Left renal cortex interstitium (tissue), 4 donors: ENCODE results near the gene OTUD7B. TPM values are rescaled to one million over a fixed set of nuclear protein-coding genes. Genes with fewer than 3 reads are reported as not detected.

Experiments used
- DNase-seq, 4 donors: peaks; one replicate each; pipeline ENCODE4 v3.0.0-alpha.2; 2013; ENCODE audit warnings: low read depth in 4 of 4, low spot score in 2 of 4, missing footprints in 1 of 4
- polyA plus RNA-seq, 4 donors: library from polyadenylated mRNA; unstranded; fragments of 120-200 nt; gene quantifications; one replicate each; pipeline ENCODE4 v1.2.1, GENCODE V29; 2013; ENCODE audit not compliant: insufficient read length in 4 of 4

Gene OTUD7B
- polyA plus RNA-seq, 4 donors = 16.9 to 21.8 (median 19.0) TPM

DNA sequence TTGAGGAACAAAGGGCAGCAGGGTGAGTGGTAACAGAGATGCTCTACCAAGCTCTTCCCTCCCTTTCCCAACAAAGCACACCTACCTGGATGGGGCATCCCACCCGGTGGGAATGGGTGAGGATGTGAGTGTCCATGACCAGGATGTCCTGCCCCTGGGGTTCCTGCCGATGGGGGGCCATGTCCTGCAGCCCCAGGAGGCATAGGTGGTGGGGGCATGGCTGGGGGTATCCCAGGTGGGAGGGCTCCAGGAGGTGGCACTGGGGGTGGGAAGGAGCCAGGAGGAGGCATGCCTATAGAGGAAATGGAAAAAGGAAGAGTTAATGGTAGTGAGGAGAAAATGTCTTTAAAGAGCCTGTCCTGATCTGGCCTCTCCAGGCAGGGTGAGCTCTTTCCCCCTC is 84.8 kb downstream of the OTUD7B start:
- no peak for DNase-seq

DNA sequence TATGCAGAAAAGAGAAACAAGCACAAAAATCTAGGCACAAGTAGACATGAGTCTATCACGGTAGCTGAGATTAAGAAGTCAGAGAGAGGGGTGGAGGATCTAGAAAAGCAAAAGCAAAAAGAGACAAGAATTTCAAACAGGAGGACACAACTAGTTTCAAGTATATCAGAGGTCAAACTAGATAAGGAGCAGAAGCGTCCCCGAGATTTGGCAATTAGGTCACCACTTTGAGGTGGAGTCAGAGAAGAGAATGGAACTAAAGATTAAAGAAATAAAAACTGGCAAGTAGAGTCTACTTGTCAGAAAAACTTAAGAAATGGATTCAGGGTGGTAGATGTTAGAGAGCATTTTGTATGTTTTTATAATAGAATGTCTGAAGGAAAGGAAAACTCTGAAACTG is 85.2 kb downstream of the OTUD7B start:
- no peak for DNase-seq

DNA sequence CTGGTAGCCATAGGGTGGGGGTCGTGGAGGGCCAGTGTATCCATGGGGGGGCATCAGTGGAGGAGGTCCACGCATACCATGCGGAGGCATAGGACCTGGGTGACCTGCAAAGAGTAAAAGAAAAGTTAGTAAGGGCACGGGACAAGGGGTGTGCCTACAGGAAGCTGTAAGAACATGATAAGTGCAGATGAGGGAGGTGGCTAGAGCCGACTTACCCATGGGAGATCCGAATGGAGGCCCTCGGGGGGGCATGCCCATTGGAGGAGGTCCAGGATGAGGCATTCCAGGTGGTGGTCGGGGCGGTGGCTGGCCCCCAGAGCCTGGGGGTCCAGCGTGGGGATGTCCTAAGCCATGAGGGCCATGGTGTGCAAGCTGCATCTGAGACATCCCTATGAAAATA is 86.9 kb downstream of the OTUD7B start:
- DNase-seq = no peak

DNA sequence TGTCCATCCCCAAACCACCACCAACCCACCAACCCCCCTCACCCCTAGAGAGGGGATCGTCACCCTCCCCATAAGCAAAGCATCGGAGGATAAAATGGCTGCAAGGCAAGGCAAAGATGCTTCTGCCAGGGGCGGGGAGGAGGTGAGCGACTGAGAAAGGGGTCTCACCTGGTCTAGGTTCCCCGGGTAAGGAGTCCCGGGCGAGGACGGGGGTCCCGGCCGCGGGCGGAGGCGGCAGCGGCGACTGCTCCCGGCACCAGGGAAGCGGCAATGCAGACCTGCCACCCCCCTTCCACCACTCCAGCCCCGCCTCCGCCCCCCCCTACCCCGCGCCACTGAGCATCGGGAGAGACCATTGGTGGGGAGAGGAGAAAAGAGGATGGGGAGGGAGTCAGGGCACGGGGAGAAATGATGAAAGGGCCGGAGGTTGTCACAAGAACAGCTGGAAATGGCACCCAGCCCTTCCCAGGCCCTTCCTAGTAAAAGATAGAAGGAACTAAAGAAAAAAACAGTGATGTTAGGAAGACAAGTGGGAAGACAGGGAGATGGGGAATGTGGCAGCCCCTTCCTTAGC is 92.9 kb downstream of the OTUD7B start, which contains the start of gene SV2A:
TSS of gene SV2A (minus strand) at position 274 of the 574 bp plus-strand sequence. CDS start 4,004 bp downstream, outside the sequence.
- no peak for DNase-seq

DNA sequence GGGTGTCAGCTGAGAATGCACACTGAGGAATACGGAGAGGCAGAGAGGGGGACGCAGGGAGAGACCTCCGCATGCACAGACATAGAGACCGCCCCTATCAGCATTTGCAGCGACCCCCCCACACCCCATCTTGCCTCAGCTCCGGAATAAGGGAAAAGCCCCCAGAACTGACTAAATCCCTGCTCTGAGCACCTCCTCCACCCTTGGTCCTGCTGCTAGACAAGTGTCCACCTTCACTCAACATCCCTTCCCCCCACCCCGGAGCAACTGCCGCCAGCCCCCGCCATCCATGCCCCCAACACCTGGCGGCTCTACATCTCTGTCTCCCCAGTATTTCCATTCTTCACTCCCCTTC is 93.7 kb downstream of the OTUD7B start:
- DNase-seq = no peak

DNA sequence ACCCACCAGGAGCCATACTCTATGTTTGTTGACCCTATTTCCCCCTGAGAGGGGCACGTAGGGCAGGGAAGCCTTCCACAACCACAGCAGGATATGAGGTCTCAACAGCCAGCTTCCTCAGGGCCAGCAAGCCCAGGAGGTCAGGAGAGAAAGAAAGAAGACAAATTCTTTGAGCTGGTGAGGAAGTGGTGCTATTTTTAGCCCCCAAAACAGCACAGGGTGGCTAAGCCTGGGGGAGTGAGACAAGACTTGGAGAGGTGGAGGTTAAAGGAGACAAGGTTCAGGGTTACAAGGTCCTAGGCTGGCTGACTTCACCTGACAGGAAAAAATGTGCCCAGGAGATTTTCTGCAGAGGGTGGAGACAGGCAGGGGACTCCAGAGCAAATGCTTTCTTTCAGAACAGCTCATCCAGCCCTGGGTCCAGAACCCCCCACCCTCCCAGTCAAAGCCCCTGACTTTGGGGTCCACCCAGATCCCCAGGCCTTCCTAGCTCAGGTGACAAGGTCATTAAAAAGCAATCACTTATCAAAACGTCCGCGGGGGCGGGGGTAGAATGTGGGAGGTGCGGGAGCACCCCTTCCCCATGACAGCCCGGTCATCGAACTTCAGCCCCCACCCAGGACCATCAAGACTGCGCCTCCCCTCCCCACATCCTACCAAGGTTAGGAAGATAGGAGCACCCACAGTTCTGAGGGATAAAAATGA is 94.2 kb downstream of the OTUD7B start:
- DNase-seq = no peak

DNA sequence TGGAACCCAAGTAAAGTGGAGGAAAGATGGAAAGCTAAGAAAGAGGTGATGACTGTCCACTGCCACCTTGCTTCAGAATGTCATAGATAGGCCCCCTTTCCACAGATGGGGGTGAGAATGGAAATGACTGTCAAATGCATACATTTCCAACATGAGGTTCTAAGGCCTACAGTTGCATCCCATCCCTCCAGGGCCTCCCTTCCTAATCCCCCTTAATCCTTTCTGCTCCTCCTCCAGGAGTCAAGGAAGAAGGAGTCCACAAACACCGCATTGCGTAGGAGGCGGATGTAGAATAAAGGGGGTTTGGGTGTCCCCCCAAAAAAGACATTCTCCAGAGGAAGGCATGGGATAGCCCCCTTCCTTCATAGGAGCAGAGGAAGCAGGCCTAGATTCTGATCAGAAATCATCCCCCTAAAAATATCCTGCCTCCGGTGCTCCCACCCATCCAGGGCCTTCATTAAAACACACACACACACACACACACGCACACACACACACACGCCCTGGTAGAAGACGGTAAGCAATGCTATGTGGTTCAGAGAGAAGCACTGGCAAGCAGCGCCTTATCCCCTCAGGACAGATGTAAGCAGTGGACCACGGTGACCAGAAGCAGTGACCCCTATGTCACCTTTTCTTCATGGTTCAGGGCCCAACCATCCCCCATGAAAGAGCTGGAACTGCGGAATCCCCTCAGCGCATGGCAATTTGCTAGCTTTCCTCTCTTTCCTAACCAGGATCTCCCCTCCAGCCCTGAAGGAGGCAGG is 94.9 kb downstream of the OTUD7B start:
- DNase-seq = no peak

DNA sequence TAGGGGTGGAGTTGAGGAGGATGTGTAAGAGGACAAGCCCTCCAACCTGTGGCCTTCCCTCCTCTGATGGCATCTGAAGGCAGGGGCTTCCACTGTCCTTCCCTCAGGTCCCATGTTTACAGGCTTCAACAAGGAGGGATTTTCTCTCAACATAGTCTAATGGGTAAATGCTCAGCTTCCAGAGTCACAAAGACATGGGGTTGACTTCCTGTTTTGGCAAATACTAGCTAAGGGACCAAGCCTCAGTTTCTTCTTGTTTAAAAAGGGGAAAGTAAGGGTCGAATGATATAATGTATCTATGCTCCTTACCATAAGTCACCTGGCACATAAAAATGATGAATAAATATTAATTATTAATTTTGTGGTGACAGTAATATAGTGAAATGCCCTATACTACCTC is 96.0 kb downstream of the OTUD7B start:
- DNase-seq = no peak

DNA sequence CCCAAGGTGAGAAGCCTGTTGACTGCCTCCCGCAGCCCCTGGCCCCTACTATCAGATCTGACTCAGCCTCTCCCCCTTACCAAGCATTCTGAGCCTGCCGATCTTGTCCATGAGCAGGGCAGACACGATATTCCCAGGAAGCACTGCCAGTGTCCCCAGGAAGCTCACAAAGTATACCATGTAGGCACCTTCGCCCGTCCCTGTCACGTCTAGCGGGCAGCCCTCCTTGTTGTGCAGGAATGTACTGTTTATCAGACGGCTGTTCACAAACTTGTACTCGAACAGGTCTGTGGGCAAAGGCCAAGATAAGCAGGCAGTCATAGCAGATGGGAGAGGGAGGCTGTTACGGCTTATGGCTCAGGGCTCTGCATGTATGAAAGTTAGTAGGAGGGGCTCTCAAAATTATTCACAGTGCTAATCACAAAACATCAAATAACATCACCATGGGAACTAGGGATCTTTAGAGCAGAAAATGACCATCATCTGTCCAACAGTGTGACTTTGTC is 103.9 kb downstream of the OTUD7B start:
- no peak for DNase-seq

DNA sequence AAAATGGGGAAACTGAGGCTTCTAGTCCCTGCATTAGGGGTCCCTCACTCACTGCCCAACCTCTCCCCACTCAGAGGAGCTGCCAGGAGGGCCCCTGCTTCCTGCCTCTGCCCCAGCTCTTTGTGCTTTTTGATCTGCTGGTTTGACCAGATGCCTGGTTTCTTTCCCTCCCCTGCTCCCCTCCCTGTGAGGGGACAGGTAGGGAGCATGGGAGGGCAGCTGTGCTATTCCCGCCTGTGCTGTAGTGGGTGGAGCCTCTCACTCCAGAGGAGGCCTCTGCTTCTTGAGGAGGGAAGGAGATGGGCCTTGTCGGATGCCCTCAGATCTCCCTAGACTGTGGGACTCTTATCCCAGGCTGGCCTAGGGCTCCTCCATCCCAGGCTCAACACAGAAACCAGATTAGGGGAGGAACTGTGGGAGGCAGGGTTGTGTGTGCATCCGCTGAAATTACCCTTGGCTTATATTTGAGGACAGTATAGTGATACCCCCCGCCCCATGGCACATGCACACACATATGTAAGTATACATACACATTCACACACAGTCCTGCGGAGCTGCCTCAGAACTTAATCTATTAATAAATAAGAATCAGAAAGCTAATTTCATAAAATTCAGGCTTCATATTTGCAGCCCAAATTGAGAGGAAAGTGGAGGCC is 106.6 kb downstream of the OTUD7B start:
- DNase-seq = no peak

DNA sequence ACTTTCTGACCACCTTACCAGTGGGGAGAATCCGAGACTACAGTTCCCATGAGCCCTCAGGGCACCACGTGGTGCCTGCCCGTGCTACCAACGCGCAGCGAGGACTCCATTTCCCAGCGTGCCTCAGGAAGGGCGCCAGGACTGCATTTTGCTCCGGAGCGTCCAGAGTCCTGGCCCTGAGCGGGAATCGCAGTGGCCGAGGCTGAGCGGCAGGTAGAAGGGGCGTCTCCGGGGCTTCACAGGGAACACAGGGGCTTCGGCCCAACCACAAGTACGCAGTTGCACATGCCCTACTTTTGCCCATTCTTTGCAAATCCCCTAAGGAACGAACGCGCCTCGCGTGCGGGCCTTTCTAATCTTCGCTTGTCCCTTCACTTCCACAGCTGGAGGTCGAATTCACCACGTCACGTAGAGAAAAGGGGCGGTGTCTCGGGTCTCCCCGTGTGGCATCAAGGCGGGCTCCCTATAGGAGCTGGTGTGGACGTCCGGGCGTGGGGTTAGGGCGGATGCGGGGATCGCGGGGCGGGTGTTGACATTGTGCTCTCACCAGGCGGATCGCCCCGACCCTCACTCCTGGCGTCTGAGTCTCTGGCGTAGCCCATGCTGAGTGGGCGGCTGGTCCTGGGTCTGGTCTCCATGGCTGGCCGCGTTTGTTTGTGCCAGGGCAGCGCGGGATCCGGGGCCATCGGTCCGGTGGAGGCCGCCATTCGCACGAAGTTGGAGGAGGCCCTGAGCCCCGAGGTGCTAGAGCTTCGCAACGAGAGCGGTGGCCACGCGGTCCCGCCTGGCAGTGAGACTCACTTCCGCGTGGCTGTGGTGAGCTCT is 110.9 kb downstream of the OTUD7B start, which contains the start of gene BOLA1:
TSS of gene BOLA1 (plus strand) at position 109 of the 825 bp plus-strand sequence. CDS start at position 601, 492 bp downstream.
- DNase-seq = peak; percentile 81 to 94 (median 90)

DNA sequence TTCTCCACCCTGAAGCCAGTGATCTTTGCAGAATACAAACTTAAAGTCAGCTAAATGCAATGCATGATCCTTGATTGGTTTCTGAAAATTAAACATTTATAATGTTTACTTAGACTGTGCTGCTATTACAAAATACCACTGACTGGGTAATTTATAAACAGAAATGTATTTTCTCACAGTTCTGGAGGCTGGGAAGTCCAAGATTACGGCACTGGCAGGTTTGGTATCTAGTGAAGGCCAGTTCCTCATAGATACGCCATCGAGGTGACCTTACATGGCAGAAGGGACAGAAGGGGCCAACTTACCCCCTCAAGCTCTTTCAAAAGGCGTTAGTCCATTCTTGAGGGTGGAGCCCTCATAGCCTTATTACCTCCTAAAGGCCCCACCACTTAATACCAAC is 114.0 kb downstream of the OTUD7B start:
- no peak for DNase-seq

DNA sequence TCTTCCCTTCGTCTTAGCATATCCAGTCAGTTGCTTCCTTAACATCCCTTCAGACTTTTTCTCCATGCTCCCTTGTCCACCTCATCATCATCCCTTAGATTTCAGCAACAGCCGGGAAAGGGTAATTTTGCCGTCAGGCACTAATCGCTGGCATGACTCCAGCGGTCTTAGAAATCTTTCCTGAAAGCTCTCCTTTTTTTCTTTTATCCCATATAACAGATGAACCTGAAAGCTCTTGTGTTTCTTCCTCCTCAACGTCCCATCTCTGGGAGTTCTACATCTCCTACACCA is 121.6 kb downstream of the OTUD7B start:
- peak in 1 of 4 donors; percentile 59 for DNase-seq

DNA sequence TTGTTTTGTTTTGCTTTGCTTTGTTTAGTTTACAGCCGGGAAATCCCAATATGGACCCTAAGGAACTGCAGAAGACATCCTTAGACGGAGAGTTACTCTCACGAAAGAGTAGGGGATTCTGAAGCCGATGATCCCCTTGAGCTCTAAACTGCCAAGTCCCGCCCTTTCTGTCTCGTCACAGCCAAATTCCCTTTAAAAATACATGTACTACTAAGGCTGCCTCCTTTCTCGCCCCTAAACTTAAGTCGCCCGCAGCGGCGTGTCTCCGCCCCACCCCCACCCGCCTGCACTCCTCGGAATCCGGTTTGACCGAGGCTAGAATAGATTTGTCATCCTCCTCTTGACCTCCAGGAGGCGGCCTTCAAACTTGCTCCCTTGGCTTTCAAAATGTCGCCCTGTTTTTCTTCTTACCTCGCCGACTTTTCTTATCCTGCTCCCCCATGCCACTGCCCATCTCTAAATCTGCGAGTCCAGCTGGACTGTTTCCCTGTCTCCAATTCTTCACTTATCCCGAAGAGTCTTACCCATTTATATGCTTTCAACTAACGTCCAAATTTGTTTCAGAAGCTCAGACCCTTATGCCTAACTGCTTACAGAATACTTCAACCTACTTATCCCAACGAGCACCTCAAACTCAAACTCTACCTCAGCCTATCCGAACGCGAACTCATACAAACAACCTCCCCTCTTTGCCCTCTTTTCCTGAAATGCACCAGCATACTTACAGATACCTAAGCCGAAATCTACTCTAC is 122.1 kb downstream of the OTUD7B start:
- peak; percentile 83 to 92 (median 87) for DNase-seq

Other genes starting within 250 kb of the OTUD7B start
- gene FCGR1A, start 228.0 kb downstream of the OTUD7B start, polyA plus RNA-seq = 1 to 10 TPM in 3 of 4 donors, under 1 TPM in 1; 0.91 to 2.6 (median 1.8) TPM
- 10 to 100 TPM; 20.6 to 29.5 (median 25.6) TPM for gene BOLA1, start 111.2 kb downstream of the OTUD7B start, polyA plus RNA-seq
- 1 to 10 TPM; 7.7 to 8.7 (median 8.3) TPM for gene SV2A, start 92.9 kb downstream of the OTUD7B start, polyA plus RNA-seq
- gene SF3B4, start 82.9 kb downstream of the OTUD7B start, polyA plus RNA-seq = 10 to 100 TPM; 73.0 to 84.5 (median 76.4) TPM
- gene MTMR11, start 73.8 kb downstream of the OTUD7B start, polyA plus RNA-seq = 10 to 100 TPM; 25.8 to 36.5 (median 30.0) TPM
- gene VPS45, start 57.0 kb upstream of the OTUD7B start, polyA plus RNA-seq = 10 to 100 TPM; 67.4 to 76.3 (median 70.1) TPM
- gene PLEKHO1, start 139.2 kb upstream of the OTUD7B start, polyA plus RNA-seq = 10 to 100 TPM; 41.4 to 67.8 (median 56.2) TPM
- gene ANP32E, start 225.4 kb upstream of the OTUD7B start, polyA plus RNA-seq = 100 to 1,000 TPM in 3 of 4 donors, 10 to 100 TPM in 1; 95.9 to 127 (median 122) TPM
- gene CA14, start 247.0 kb upstream of the OTUD7B start, polyA plus RNA-seq = 1 to 10 TPM; 6.8 to 8.0 (median 7.3) TPM